ENCODE results near the gene LRP2.
A peak's percentile ranks its signal among the peaks of the same experiment; 100 is the strongest.

LRP2 gene

DNA sequence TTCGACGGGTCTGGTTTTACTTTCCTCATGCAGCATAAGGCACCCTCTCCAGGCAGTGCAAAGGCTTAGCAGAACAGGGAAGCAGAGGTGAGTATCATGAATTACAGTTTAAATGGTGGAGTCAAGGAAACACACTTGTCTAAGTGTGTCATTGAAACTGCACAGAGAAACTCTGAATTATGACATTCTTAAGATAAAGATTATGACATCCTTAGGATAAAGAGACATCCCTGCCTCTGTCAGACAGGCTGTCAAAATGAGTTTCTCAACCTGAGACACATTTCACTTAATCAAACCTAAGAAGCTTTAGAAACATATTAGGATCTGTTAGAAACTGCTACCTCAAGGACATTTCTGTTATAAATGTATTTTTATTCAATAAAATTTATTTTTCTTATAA lies 179.8 kb downstream of the LRP2 start:
- no peak for TF ChIP-seq TCF12 (IDR thresholded peaks at IDR 0.05; ENCODE audit: low read depth)
- no peak for TF ChIP-seq CREB1 (IDR thresholded peaks at IDR 0.05; ENCODE audit: low read depth)
- TF ChIP-seq EP300 (IDR thresholded peaks at IDR 0.05; ENCODE audit: borderline replicate concordance): no peak
- no peak for TF ChIP-seq RAD21 (IDR thresholded peaks at IDR 0.05; ENCODE audit: low read depth)
- no peak for TF ChIP-seq NFIC (IDR thresholded peaks at IDR 0.05)
- no peak for TF ChIP-seq TEAD4 (IDR thresholded peaks at IDR 0.05)
- TF ChIP-seq, protein P1, sequence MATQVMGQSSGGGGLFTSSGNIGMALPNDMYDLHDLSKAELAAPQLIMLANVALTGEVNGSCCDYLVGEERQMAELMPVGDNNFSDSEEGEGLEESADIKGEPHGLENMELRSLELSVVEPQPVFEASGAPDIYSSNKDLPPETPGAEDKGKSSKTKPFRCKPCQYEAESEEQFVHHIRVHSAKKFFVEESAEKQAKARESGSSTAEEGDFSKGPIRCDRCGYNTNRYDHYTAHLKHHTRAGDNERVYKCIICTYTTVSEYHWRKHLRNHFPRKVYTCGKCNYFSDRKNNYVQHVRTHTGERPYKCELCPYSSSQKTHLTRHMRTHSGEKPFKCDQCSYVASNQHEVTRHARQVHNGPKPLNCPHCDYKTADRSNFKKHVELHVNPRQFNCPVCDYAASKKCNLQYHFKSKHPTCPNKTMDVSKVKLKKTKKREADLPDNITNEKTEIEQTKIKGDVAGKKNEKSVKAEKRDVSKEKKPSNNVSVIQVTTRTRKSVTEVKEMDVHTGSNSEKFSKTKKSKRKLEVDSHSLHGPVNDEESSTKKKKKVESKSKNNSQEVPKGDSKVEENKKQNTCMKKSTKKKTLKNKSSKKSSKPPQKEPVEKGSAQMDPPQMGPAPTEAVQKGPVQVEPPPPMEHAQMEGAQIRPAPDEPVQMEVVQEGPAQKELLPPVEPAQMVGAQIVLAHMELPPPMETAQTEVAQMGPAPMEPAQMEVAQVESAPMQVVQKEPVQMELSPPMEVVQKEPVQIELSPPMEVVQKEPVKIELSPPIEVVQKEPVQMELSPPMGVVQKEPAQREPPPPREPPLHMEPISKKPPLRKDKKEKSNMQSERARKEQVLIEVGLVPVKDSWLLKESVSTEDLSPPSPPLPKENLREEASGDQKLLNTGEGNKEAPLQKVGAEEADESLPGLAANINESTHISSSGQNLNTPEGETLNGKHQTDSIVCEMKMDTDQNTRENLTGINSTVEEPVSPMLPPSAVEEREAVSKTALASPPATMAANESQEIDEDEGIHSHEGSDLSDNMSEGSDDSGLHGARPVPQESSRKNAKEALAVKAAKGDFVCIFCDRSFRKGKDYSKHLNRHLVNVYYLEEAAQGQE (IDR thresholded peaks at IDR 0.05; ENCODE audit: low read depth): no peak

DNA sequence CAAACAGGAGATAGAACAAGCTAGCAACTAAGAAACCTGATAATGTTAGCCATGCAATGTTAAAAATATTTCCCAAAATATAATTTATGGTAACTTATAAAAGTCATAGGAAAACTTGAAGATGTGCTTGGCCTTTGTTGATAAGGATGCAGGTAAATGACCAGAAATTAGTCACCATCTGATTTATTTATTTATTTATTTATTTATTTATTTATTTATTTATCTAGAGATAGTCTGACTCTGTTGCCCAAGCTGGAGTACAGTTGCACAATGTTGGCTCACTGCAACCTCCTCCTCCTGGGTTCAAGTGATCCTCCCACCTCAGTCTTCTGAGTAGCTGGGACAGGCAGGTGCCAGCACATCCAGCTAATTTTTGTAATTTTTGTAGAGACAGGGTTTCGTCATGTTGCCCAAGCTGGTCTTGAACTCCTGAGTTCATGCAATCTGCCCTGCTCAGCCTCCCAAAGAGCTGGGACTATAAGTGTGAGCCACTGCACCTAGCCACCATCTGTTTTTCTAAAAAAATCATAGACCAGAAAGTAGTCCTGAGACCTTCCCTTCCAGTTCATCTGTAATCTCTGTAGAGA lies 183.4 kb downstream of the LRP2 start:
- TF ChIP-seq YY1 (IDR thresholded peaks at IDR 0.05; ENCODE audit: low read depth) (no peak), CEBPB (IDR thresholded peaks at IDR 0.05) (0 out of 2 replicates have a peak, but pooled peaks have one; percentile 10)

DNA sequence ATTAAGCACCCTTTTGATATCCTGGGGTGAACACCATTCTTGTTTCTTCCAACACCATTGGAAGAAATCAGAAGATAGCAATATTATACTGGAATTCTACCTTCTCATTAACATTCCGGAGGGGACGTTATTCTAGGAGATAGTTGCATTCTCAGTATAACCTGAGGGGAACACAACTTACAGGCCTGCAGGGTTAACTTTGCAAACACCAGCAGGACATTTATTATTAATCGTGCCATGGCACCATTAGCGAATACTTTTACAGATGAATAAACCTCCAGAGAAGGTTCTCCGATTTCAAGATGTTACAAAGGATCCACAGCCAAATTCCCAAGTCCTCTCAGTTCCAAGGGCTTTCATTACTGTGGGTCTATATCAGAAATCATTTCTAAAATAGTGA lies 184.0 kb downstream of the LRP2 start:
- TF ChIP-seq YY1 (IDR thresholded peaks at IDR 0.05; ENCODE audit: low read depth): no peak
- TF ChIP-seq CEBPB (IDR thresholded peaks at IDR 0.05): no peak
- TF ChIP-seq FOXM1 (IDR thresholded peaks at IDR 0.05; ENCODE audit: borderline replicate concordance, low read depth): no peak; the same call in 1 of the 2 replicates
- TF ChIP-seq EGR1 (IDR thresholded peaks at IDR 0.05): no peak
- TF ChIP-seq NFIC (IDR thresholded peaks at IDR 0.05): peak; percentile 78
- TF ChIP-seq EP300 (IDR thresholded peaks at IDR 0.05; ENCODE audit: borderline replicate concordance): peak; percentile 63; the same call in 1 of the 2 replicates
- TF ChIP-seq, protein P1 (IDR thresholded peaks at IDR 0.05; ENCODE audit: low read depth): no peak
- TF ChIP-seq TCF12 (IDR thresholded peaks at IDR 0.05; ENCODE audit: low read depth): peak; percentile 46; the same call in 1 of the 2 replicates
- TF ChIP-seq ZBTB7A (IDR thresholded peaks at IDR 0.05; ENCODE audit: low read depth): no peak
- no peak for TF ChIP-seq RAD21 (IDR thresholded peaks at IDR 0.05; ENCODE audit: low read depth)
- TF ChIP-seq, protein P2, sequence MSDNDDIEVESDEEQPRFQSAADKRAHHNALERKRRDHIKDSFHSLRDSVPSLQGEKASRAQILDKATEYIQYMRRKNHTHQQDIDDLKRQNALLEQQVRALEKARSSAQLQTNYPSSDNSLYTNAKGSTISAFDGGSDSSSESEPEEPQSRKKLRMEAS (IDR thresholded peaks at IDR 0.05): no peak; the same call in 1 of the 2 replicates
- no peak for TF ChIP-seq TAF1 (IDR thresholded peaks at IDR 0.05; ENCODE audit: low read depth)
- TF ChIP-seq TEAD4 (IDR thresholded peaks at IDR 0.05): peak; percentile 71
- no peak for TF ChIP-seq CREB1 (IDR thresholded peaks at IDR 0.05; ENCODE audit: low read depth)
- TF ChIP-seq, protein P3, sequence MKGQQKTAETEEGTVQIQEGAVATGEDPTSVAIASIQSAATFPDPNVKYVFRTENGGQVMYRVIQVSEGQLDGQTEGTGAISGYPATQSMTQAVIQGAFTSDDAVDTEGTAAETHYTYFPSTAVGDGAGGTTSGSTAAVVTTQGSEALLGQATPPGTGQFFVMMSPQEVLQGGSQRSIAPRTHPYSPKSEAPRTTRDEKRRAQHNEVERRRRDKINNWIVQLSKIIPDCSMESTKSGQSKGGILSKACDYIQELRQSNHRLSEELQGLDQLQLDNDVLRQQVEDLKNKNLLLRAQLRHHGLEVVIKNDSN (IDR thresholded peaks at IDR 0.05): no peak

DNA sequence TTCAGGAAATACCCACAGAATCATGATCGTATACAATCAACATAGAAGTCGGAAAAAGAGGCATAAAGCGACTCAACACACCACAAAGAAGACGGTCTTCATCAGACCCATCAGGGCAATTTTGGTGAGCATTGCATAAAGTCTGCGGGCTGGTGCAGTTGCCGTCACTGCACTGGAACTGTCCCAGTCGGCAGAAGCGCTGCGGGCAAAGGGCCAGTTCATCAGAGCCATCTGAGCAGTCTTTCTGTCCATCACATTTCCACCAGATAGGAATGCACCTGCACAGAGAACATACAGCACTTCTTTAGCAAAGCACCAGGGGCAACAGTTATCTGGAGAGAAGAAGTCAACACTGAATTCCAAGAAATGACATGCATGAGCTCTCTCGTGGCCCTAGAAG lies 187.2 kb downstream of the LRP2 start:
- TF ChIP-seq NFIC (IDR thresholded peaks at IDR 0.05): no peak
- no peak for TF ChIP-seq FOXM1 (IDR thresholded peaks at IDR 0.05; ENCODE audit: borderline replicate concordance, low read depth)
- TF ChIP-seq EGR1 (IDR thresholded peaks at IDR 0.05): no peak
- no peak for TF ChIP-seq CREB1 (IDR thresholded peaks at IDR 0.05; ENCODE audit: low read depth)
- no peak for TF ChIP-seq RAD21 (IDR thresholded peaks at IDR 0.05; ENCODE audit: low read depth)
- no peak for TF ChIP-seq YY1 (IDR thresholded peaks at IDR 0.05; ENCODE audit: low read depth)
- TF ChIP-seq TCF12 (IDR thresholded peaks at IDR 0.05; ENCODE audit: low read depth): no peak
- no peak for TF ChIP-seq EP300 (IDR thresholded peaks at IDR 0.05; ENCODE audit: borderline replicate concordance)
- TF ChIP-seq ZBTB7A (IDR thresholded peaks at IDR 0.05; ENCODE audit: low read depth): no peak
- TF ChIP-seq TEAD4 (IDR thresholded peaks at IDR 0.05): no peak
- TF ChIP-seq, protein P1 (IDR thresholded peaks at IDR 0.05; ENCODE audit: low read depth): no peak
- TF ChIP-seq, protein P2 (IDR thresholded peaks at IDR 0.05): no peak
- TF ChIP-seq TAF1 (IDR thresholded peaks at IDR 0.05; ENCODE audit: low read depth): no peak
- TF ChIP-seq, protein P3 (IDR thresholded peaks at IDR 0.05): no peak
- TF ChIP-seq CEBPB (IDR thresholded peaks at IDR 0.05): no peak

Data from Ishikawa (cell line).